Panc1 (cell line): ENCODE data around the gene SASH3.

Source experiments
- CTCF ChIP-seq: fragments of 450-650 bp; IDR thresholded peaks from 2 replicates; pipeline ENCODE4 v1.5.1; 2017; ENCODE audit warnings: mild to moderate bottlenecking
- POLR2AphosphoS5 ChIP-seq: IDR thresholded peaks from 2 replicates; pipeline ENCODE4 v1.6.1; 2012; ENCODE audit warnings: mild to moderate bottlenecking, low read depth, low read length, moderate library complexity
- REST ChIP-seq, 2 experiments: IDR thresholded peaks; 2 replicates each; pipeline ENCODE4 v1.6.1; 2011 to 2012; ENCODE audit warnings: low read depth in 2 of 2, control low read depth in 1 of 2, low read length in 1 of 2, mild to moderate bottlenecking in 1 of 2, moderate library complexity in 1 of 2; ENCODE audit not compliant: insufficient read depth in 1 of 2

- TF ChIP-seq CTCF (no peak), POLR2AphosphoS5 (no peak), REST (IDR thresholded peaks at IDR 0.05; ENCODE audit: insufficient read depth in 1 of 2, low read depth in 2 of 2, low read length in 1 of 2) (no peak)
Observed at GRCh38 chrX:129739578-129739977, 40.2 kb upstream of the SASH3 start.
